HG03575 (cell line): Measurements from ENCODE around the gene CWF19L2.

ENCODE experiments used
- ATAC-seq: cut with Tn5 transposase; IDR thresholded peaks from one replicate; pipeline ENCODE4 v1.9.1; 2021; ENCODE audit not compliant: unreplicated experiment, insufficient number of reproducible peaks, low FRiP score; ENCODE audit errors: extremely low read depth

The CWF19L2 gene

GRCh38 chr11:107337917-107338316 lies 119.7 kb downstream of the CWF19L2 start:
- peak; percentile 62 for ATAC-seq

GRCh38 chr11:107331728-107332127 lies 125.9 kb downstream of the CWF19L2 start:
- no peak for ATAC-seq

GRCh38 chr11:107329164-107329563 lies 128.5 kb downstream of the CWF19L2 start:
- no peak for ATAC-seq

GRCh38 chr11:107316426-107316825 lies 141.2 kb downstream of the CWF19L2 start:
- no peak for ATAC-seq

DNA sequence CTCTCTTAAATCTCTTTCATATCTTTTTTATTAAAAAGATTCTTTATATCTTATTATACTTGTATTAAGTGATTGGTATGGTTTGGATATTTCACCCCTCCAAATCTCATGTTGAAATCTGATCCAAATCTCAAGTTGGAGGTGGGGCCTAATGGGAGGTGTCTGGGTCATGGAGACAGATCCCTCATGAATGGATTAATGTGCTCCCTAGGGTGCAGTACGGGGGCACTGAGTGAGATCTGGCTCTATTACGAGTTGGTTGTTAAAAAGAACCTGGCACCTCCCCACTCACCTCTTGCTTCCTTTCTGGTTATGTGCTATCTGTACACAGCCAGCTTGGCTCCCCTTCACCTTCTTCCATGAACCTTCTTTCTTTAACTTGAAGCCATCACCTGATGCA lies 149.6 kb downstream of the CWF19L2 start:
- no peak for ATAC-seq

GRCh38 chr11:107301878-107302277 lies 155.7 kb downstream of the CWF19L2 start:
- no peak for ATAC-seq

DNA sequence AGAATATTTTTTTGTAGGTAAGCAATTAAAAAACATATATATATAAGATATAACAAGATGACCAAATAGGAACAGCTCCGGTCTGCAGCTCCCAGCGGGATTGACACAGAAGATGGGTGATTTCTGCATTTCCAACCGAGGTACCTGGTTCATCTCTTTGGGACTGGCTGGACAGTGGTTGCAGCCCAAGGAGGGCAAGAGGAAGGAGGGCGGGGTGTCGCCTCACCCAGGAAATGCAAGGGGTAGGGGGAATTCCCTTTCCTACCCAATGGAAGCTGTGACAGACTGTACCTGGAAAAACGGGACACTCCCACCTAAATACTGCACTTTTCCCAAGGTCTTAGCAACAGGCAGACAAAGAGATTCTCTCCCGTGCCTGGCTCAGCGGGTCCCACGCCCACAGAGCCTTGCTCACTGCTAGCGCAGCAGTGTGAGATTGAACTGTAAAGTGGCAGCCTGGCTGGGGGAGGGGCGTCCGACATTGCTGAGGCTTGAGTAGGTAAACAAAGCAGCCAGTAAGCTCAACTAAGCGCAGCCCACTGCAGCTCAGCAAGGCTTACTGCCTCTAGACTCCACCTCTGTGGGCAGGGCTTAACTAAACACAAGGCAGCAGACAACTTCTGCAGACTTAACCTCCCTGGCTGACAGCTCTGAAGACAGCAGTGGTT lies 163.8 kb downstream of the CWF19L2 start:
- ATAC-seq: no peak

DNA sequence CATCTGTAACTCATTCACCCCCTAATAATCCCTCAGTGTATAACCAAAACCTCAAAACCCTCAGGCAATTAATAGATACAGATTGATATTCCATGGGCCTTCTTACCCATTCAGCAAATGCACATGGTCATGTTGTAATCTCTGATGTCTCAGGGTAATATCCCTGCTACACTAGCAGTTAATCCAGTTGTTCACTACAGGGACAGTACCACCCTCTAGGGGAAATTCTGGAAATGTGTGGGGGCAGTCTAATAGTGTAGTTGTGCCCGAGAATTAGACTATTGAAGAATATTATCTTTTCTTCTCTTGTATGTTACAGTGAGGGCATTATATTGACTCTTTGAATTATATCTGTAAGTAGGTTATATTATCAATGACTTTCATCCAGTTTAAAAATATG lies 175.4 kb downstream of the CWF19L2 start:
- no peak for ATAC-seq
